KMS-11 (cell line): ENCODE data around the gene IFNAR2.

Source experiments
- H2AFZ ChIP-seq: fragments of 200-600 bp; sonication (generic); 2 replicates; pipeline ENCODE4 v1.6.1; 2016; ENCODE audit warnings: antibody characterized with exemption, mixed run types, low read depth
- H3K27ac ChIP-seq: fragments of 200-600 bp; sonication (generic); 2 replicates; pipeline ENCODE4 v1.6.1; 2016; ENCODE audit warnings: mild to moderate bottlenecking, mixed run types
- H3K27me3 ChIP-seq: fragments of 200-600 bp; sonication (generic); 2 replicates; pipeline ENCODE4 v1.6.1; 2017; ENCODE audit warnings: mild to moderate bottlenecking, low read depth, mixed run types, moderate library complexity; ENCODE audit not compliant: insufficient read depth
- H3K36me3 ChIP-seq: fragments of 200-600 bp; sonication (generic); 2 replicates; pipeline ENCODE4 v1.6.1; 2017; ENCODE audit warnings: mild to moderate bottlenecking, mixed run types; ENCODE audit not compliant: insufficient read depth
- H3K4me1 ChIP-seq: fragments of 200-600 bp; sonication (generic); 2 replicates; pipeline ENCODE4 v1.6.1; 2016; ENCODE audit warnings: mild to moderate bottlenecking, low read depth, mixed run types; ENCODE audit not compliant: poor library complexity, severe bottlenecking
- H3K4me2 ChIP-seq: fragments of 200-600 bp; sonication (generic); 2 replicates; pipeline ENCODE4 v1.7.0; 2016; ENCODE audit warnings: mild to moderate bottlenecking, mixed run types
- H3K4me3 ChIP-seq: fragments of 200-600 bp; sonication (generic); IDR thresholded peaks from 2 replicates; pipeline ENCODE4 v1.6.1; 2017; ENCODE audit warnings: low read depth, low read length, mixed read lengths; ENCODE audit not compliant: insufficient read depth
- H3K79me2 ChIP-seq: fragments of 200-600 bp; sonication (generic); 2 replicates; pipeline ENCODE4 v1.6.1; 2016; ENCODE audit warnings: low read depth, mixed run types; ENCODE audit not compliant: insufficient read depth
- H3K9ac ChIP-seq: fragments of 200-600 bp; sonication (generic); 2 replicates; pipeline ENCODE4 v1.6.1; 2016; ENCODE audit warnings: mild to moderate bottlenecking, mixed run types
- H4K20me1 ChIP-seq: fragments of 200-600 bp; sonication (generic); 2 replicates; pipeline ENCODE4 v1.6.1; 2016; ENCODE audit warnings: mild to moderate bottlenecking, mixed run types; ENCODE audit not compliant: insufficient read depth
- CTCF ChIP-seq: fragments of 200-600 bp; sonication (generic); conservative IDR thresholded peaks from 2 replicates; pipeline ENCODE4 v1.6.1; 2017; ENCODE audit warnings: low read depth, mild to moderate bottlenecking, antibody characterized with exemption, low read length, moderate library complexity, mixed read lengths

Gene IFNAR2

GRCh38 chr21:33279330-33279820 is 49.6 kb downstream of the IFNAR2 start:
- Histone ChIP-seq H2AFZ (no peak overlapping the region), H3K27ac (no peak overlapping the region), H3K79me2 (no peaks in the 10 kb centered on the region), H3K4me1 (no peaks in the 10 kb centered on the region), H4K20me1 (no peaks in the 10 kb centered on the region), H3K36me3 (no peaks in the 10 kb centered on the region), H3K27me3 (no peaks in the 10 kb centered on the region), H3K4me3 (no peak overlapping the region), H3K4me2 (no peak overlapping the region), H3K9ac (no peak overlapping the region)
- TF ChIP-seq CTCF, result no peak
